Hematopoietic multipotent progenitor cell treated with erythropoietin and hydrocortisone succinate and interleukin-3 and kit ligand, for 6 days (in vitro differentiated cells): ENCODE results near the gene P2RX6.

Source experiments
- DNase-seq: peaks from one replicate; pipeline ENCODE4 v3.0.0-alpha.2; 2015

Gene P2RX6

DNA sequence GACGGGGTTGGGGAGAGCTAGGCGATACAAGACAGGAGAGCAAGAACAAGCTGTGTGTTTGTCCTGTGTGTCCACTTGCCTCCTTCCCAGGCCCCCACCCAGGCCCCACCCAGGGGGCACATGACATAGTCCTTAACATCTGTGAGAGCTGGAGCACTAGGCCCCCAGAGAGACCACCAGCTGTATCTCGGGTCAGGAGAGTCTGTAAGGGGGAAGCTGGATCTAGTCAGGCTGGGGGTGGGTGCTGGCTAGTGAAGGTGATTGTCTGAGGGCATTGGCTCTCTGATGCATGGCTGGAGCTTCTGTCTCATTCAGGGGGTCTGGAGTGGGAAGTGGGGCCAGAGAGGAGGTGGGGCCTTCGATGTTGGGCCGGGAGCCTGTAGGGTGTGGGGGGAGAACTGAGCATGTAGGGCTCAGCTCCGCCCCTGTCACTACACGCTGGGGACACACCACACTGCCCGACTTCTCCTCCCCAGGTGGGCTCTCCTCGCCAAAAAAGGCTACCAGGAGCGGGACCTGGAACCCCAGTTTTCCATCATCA is 571 bp downstream of the P2RX6 start:
- no peak for DNase-seq

DNA sequence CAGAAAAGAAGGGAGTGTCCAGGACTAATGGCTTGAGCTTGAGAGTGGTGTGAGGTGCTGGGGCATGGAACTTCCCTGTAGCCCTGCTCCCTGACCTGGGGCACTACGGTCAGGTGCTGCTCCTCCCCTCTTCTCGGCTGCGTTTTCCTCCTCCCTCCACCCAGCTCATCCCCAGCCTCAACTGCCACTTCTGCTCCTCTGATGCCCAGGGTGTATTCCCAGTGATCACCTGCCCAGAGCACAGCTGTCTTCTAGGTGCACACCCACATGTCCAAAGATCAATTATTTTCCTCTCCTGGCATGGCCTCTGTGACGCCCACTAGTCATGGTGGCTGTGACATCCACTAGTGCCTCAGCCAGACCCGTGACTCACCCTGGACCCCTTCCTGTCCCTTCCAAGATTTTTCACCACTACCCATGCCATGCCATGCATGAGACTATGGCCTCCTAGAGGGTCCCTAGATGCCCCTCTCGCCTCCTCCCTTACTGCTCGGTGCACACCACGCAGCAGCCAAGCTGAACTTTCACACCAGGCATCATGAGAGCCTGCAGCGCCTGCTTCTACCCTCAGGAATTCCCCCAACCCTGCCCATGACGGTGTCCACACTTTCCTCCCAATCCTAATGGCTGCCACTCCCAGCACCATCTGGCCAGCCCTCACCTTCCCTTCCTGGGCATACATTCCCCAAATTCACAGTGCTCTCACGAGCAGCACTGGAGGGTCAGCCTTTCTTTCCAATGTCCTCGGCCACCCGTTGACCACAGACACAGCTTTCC is 1.9 kb downstream of the P2RX6 start:
- DNase-seq, result no peak

DNA sequence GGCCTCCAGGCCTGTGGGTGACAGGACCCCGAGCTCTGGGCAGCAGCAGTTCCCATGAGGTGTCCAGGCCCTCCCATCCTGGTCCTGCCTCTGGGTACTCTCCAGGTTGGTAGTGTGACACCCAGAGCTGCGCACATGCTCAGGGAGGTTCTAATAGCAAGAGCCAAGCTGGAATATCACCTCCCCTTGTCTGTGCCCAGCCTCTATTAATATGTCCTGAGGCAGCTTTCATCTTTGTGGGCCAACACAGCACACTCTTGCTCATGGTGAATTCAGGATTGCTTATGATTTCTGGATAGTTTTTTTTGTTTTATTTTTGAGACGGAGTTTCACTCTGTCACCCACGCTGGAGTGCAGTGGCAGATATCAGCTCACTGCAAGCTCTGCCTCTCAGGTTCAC is 3.3 kb downstream of the P2RX6 start:
- DNase-seq, result no peak

DNA sequence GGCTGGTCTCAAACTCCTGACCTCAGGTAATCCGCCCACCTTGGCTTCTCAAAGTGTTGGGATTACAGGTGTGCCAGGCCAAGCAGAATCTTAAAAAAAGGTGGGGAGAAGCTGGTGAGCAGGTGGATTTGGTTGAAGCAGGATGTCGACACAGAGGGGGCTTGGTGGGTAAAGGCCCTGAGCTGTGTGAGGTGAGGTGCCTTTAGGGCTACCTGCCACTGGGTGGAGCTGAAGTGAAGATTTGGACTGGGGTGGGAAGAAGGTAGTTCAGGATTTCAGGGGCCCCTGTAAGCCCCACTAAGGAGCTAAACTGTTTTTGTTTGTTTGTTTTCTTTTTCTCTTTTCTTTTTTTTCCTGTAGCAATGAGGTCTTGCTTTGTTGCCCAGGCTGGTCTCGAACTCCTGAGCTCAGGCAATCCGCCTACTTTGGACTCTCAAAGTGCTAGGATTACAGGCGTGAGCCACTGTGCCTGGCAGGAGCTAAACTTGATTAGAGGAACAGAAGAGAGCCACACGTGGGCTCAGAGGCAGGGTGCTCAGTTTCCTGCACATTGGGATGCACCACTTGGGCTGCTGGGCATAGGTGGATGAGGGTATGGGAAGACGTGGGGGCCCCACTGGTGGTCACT is 6.0 kb downstream of the P2RX6 start:
- peak; percentile 67 for DNase-seq

DNA sequence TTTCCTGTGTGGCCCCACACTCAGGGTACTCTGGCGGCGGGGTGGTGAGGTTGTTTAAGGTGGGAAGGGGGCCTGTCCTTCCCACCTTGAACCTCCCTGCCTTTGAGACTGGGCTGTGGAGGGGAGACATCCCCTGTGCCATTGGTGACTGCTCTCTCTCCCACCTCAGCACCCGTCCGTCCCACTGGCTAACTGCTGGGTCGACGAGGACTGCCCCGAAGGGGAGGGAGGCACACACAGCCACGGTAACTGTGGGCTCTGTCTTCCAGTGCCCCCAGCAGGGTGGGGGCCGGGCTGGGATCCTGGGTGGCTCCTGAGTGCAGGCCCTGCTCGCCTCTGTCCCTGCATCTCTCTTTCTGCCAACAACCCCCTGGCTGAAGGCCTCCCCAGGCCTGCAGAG is 7.5 kb downstream of the P2RX6 start:
- no peak for DNase-seq

DNA sequence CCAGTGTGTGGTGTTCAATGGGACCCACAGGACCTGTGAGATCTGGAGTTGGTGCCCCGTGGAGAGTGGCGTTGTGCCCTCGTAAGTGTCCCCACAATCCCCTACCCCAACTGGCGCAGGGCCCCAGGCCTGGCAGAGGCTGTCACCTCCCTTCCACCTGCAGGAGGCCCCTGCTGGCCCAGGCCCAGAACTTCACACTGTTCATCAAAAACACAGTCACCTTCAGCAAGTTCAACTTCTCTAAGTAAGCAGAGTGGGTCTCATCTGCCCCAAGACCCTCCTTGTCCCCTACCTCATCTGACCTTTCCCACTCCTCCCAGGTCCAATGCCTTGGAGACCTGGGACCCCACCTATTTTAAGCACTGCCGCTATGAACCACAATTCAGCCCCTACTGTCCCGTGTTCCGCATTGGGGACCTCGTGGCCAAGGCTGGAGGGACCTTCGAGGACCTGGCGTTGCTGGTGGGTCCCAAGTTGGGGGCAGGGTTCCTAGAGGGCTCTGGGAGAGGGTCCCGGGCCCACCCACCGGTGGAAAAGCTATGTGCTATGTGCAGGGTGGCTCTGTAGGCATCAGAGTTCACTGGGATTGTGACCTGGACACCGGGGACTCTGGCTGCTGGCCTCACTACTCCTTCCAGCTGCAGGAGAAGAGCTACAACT is 8.1 kb downstream of the P2RX6 start:
- DNase-seq, result no peak

DNA sequence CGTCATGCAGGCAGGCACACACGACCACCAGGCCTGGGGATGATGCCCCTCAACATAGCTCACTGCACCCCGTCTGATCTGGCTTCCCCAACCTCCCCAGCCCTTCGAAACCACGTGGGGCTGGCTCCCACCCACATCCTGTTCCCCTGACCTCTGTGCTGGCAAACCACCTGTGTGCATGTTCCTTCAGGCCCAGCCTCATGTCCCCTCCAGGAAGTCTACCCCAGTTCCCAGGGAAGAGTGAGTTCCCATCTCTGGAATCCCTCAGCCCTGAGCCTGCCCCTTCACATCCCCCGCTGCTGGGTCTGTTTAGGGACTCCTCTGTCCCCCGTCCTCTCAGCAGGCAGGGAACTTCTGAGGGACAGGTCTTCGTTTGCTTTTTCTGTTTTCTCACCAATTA is 10.3 kb downstream of the P2RX6 start:
- DNase-seq, result no peak

DNA sequence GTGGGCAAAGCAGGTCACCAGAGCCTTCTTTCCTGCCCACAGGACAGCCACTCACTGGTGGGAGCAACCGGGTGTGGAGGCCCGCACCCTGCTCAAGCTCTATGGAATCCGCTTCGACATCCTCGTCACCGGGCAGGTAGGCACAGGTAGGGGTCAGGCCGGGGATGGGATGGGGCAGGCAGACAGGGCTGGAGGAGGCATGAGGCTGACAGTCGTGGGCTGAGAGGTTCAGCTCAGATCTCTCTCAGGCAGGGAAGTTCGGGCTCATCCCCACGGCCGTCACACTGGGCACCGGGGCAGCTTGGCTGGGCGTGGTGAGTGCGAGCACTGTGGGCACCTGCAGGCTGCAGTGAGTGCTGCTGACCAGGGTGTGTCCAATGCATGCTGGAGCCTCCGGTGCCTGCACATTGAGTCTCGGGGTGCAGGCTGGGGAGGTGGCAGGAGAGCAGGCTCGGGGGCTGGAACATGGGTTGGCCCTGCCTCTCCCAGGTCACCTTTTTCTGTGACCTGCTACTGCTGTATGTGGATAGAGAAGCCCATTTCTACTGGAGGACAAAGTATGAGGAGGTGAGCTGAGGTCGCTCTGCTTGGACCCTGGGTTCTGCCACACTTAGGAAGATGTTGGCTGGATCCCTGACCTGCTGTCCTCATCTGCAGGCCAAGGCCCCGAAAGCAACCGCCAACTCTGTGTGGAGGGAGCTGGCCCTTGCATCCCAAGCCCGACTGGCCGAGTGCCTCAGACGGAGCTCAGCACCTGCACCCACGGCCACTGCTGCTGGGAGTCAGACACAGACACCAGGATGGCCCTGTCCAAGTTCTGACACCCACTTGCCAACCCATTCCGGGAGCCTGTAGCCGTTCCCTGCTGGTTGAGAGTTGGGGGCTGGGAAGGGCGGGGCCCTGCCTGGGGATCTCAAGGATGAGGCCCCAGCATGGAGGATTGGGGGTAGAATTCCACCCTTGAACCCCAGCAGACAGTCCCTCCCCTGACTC is 11.1 kb downstream of the P2RX6 start:
- no peak for DNase-seq

DNA sequence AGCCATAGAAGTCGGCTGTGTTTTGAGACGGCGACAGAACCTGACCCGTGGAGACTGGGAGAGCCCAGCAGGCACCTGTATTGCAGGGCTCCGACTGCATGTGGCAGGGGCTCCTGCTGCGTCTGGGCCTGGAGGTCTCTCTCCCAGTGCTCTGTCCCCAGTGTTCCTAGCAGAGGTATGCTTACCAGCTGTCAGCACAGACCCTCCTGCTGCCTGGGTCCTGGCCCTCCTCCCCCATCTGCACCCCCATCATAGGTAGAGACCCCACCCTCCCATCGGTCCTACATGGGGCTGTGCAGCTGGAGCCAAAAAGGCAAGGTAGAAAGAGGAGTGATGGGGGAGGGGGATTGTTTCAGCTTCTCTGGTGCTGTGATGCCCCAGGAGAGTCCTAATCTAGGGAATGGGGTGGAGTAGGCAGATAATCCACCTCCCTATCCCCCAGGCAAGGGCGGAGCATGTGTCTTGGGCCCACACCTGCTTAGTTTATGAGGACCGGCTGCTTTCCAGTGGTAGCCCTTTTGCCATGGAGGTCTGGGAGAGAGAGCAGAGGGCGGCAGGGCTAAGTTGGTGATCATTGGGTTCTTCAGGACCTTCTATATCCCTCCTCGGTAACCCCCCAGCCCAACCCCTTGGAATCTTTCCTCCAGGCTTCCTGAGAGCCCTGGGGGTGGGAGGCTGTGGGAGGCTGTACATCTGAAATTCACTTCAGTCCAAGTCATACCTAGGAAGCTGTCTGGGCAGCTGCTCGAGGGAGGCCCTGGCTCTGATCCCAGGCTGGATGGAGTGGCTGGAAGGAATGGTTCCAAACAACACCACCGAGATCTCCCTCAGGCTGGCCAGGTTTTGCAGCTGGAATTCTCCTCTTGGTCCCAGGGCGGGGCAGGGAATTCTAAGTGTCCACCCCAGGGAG is 12.1 kb downstream of the P2RX6 start:
- DNase-seq, result no peak

DNA sequence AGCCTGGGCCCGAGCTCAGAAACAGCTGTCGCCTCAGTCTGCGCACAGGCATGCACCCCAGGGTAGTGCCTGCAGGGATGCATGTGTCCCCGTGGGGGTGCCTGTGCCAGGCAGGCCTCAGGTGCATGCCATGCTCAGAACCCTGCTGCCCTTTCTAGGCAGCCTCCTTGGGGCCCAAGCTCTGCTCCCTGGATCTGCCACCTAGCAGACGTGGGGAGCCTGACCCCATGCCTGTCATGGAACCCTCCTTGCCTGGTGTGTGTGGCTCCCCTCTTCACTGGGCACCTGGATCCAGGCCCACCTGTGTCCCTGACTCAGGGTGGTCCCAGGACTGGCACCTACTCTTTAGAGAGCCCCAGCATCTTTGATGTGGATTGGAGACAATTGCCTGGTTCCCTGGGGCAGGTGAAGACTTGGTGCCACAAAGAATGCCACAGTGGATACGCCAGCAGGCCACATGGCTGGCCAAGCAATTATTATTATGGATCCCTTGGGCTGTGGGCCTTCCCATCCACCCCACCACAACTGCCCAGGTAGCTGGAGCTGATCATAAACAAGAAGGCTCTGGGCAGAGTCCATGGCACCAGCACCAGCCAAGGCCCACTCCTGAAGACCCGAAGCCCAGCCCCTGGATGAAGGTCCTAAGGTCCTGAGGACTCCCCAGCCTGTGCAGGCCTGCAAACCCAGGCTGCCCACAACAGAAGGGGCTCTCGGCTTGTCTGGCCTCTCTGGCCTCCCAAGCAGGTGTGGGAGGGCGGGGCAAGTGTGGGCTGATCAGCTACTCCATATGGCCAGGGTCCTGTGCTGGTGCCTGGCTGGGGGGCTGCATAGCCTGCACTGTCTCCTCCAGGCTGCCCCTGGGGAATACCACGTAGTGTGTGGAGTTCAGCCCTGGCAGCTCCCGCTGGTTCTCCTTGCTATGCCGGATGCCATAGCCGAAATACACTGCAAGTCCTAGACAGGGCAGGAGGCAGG is 13.6 kb downstream of the P2RX6 start:
- DNase-seq, result no peak

DNA sequence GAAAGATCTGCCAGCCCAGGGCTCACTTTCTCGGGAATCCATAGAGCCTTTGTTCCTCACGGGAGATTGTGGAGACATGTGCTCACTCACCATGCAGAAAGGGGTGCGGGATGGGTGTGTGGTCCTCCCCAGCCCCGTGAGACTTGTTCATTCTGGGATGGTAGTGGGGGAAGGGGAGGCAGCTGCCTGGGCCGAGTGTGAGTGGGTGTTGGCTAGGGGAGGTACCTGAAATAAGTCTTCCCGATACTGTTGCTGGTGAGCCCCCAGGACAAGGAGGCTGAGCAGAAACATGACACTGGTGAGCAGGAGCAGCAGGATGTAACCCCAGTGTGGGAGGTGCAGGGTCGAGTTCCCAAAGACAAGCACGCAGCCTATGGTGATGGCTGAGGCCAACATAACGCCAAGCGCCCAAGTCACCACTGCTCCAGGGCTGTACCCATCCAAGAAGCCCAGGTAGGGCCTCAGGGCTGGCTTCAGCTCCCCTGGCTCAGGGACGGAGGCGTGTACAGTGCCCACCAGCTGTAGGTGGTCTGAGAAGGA is 14.6 kb downstream of the P2RX6 start:
- no peak for DNase-seq

DNA sequence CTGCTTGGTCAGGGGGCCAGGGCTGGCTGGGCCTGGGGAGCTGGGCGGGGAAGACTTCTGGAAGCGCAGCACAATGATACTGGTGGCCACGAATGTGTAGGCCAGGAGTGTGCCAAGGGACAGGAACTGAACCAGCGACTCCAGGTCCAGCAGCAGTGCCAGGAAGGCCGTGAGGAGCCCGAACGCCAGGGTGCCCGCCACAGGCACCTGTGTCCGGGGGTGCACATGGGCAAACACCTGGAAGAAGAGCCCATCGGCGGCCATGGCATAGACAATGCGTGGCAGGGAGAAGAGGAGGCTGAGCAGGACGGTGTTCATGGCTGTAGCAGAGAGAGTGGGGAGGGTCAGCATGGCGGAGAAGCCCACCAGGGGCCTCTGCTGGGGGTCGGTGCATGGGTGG is 15.1 kb downstream of the P2RX6 start:
- DNase-seq, result no peak

DNA sequence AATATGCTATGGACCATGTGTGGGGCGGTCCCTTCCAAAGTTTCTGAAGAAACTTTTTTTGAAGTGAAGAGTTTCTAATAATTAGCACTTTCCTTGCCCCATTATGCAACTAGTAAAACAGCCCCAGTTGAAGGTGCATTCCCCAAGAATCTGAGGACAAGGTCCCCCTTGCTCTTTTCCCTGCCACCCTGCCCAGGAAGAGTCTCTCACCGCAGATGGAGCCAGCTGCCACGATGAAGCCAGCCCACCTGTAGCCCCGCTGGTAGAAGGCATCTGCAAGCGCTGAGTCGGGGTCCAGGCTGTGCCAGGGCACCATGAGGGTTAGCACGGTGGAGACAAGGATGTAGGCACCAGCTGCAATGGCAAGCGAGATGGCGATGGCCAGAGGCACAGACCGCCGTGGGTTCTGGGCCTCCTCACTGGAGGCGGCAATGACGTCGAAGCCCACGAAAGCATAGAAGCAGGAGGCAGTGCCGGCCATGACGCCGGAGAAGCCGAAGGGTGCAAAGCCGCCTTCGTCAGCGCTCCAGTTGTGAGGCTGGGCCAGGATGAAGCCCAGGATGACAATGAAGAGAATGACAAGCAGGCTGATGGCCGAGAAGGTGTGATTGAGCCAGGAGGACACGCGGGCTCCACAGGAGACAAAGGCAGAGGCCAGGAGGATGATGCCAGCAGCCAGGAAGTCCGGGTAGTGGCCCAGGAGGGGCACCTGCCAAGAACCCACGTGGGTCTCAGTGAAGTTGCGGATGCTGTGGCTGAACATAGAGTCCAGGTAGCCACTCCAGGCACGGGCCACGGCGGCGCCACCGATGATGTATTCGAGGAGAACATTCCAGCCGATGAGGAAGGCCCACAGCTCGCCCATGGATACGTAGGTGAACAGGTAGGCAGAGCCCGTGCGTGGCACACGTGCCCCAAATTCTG is 15.9 kb downstream of the P2RX6 start:
- no peak for DNase-seq

DNA sequence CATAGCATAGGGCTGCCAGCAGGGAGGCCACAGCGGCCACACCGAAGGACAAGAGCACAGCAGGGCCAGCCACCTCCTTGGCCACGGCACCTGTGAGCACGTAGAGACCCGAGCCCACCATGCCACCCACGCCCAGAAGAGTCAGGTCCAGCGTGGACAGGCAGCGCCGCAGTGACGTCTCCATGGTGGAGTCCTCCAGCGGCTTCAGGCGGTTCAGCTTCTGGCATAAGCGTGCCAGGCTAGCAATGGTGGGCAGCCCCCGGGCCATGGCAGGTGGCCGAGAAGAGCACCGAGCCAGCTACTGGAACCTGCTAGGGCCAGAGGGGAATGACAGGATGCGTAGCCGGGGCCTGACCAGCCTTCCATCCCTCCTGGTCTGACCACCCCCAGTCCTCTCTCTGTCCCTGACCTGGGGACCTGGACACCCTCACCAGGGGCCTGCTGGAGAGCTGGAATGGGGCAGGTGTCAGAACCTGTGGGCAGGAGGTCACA is 16.6 kb downstream of the P2RX6 start:
- no peak for DNase-seq

DNA sequence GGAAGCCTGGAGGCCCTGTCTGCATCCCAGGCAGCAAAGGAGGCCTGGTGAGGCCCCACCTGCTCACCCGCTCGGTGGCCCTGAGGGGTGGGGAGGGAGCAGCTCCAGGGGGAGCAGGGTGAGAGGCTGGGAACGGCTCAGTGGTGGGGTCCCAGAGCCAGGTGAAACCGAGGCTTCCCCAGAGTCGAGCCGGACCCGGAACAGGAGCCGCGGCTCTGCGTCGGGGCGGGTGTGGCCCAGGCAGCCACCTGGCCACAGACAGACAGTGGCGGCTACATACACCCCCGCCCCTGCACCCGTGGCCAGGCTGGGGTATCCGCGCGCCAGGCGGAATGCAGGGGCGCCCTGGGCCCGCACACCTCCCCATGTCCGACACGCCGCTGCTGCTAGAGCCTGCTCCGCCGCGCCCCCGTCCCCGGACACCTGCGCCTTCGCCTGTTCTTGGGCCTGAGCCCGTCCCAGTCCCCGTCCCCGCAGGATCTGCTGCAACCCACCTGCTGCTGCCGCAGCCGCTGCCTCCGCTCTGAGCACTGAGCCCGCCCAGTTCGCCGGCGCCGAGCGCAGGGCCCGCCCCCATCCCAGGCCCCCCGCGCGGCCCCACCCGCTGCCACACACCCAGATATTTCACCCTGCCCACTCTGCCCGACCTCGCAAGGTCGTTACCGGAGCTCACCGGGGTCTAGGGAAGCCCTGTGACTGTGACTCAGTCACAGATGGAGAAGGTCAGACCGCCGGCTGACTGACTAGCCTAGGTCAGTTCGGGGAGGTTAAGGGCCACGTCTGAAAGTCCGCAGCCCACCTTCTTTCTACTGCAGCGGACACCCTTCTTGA is 17.3 kb downstream of the P2RX6 start, which contains the start of gene SLC7A4:
TSS of gene SLC7A4 (minus strand) at position 525 of the 831 bp plus-strand sequence. CDS start 749 bp downstream, outside the sequence.
- peak; percentile 32 for DNase-seq

DNA sequence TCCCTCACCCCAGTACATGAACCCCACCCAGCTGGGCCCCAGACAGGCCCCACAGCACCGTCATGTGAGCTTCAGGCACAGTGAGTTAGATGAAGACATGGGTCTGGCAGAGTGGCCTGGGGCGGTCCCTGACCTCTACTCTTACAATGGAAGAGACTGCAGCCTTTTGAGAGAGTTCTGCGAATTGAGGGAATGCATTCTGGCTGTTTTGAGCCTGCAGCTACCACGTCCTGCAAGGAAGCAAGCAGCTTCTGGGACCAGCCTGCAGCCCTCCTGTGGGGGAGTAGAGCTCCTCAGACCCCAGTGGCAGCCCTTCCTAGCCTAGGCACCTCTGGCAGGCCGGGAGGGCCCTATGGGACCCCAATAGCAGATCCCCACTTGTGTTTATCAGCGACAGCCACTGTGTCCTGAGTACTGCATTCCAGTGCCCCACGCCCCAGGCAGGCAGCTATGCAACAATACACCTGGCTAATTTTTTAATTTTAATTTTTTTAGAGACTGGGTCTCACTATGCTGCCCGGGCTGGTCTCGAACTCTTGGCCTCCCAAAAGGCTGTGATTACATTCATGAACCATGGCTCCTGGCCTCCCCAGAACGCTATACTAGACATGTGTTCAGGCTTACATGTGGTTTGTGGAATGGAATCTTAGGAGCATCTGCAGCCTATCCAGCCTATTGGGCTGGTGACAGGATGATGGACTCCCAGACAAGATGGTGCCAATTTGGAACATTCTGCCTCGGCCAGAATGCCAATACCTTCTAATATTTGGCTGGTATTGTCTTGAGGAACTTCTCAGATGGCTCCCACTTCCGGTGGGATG is 18.1 kb downstream of the P2RX6 start:
- DNase-seq, result no peak

DNA sequence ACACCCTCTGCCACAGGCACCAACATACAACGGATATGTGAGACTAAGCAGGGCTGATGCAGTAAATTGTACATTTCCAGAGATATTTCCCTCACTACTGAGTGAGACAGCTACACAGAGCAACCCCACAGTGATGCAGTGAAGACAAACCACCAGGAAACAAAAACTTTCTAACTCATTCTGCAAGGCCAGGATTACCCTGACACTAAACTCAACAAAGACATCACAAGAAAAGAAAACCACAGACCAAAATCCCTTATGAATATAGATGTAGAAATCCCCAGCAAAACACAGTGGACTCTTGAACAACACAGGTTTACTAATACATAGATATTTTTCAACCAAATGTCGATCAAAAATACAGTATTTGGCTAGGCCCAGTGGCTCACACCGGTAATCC is 18.9 kb downstream of the P2RX6 start:
- no peak for DNase-seq
